Measurements from ENCODE around the gene BCDIN3D. TPM values are rescaled to one million over a fixed set of nuclear protein-coding genes. Genes with fewer than 3 reads are reported as not detected.
A peak's percentile ranks its signal among the peaks of the same experiment; 100 is the strongest.

Gene BCDIN3D
- total RNA-seq, 1 donor from 2014 or later: 5.4 TPM

DNA sequence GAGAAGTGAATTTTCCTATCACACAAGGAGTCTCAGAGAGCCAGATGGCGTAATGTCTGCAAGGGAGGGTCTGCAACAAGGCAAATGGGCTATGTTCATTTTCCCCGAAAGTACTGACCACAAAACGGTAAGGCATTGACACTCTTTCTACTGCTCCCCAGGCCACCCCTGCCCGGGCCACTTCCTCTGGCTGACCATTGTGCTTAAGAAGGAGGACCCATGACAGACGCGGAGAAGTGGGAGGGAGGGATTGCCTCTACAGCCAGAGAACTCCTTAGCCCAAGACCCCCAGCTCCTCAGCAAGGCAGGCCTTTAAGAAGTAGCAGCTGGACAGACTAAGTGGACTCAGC, 15.9 kb downstream of the BCDIN3D start:
- Histone ChIP-seq H3K4me3 (ENCODE audit: low read depth, low read length) (peak overlapping the region; percentile 90), H3K27me3 (ENCODE audit: control insufficient read depth, insufficient read depth, low read length) (no peaks in the 10 kb centered on the region), H3K36me3 (ENCODE audit: control insufficient read depth, insufficient read depth, low read length) (no peaks in the 10 kb centered on the region)
- no peak for DNase-seq (ENCODE audit: low read depth)
- TF ChIP-seq, protein P1, sequence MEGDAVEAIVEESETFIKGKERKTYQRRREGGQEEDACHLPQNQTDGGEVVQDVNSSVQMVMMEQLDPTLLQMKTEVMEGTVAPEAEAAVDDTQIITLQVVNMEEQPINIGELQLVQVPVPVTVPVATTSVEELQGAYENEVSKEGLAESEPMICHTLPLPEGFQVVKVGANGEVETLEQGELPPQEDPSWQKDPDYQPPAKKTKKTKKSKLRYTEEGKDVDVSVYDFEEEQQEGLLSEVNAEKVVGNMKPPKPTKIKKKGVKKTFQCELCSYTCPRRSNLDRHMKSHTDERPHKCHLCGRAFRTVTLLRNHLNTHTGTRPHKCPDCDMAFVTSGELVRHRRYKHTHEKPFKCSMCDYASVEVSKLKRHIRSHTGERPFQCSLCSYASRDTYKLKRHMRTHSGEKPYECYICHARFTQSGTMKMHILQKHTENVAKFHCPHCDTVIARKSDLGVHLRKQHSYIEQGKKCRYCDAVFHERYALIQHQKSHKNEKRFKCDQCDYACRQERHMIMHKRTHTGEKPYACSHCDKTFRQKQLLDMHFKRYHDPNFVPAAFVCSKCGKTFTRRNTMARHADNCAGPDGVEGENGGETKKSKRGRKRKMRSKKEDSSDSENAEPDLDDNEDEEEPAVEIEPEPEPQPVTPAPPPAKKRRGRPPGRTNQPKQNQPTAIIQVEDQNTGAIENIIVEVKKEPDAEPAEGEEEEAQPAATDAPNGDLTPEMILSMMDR (IDR thresholded peaks at IDR 0.05; ENCODE audit: insufficient read depth, low read length, poor library complexity, severe bottlenecking): no peak

DNA sequence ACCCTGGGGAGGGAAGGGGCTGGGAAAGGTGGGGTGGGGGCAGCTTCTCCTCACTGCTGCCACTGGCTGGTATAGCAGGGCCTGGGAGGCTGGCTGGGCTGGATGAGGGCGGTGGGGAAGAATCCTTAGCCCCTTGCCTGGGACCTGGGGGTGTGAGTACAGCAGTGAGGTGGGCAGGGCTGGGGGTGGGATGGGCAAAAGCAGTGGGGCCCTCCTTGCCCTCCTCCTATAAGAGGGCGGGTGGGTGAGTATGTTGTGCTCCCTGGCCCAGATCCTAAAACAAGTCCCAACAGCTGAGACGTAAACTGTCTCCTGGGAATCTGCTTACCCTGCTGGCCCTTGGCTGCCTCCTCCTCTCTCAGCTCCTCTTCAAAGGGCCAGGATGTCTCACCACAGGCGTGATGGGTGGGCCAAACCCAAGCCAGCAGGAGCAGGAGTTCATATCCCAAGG, 16.9 kb downstream of the BCDIN3D start:
- Histone ChIP-seq H3K36me3 (ENCODE audit: control insufficient read depth, insufficient read depth, low read length) (no peaks in the 10 kb centered on the region), H3K27me3 (ENCODE audit: control insufficient read depth, insufficient read depth, low read length) (no peaks in the 10 kb centered on the region), H3K4me3 (ENCODE audit: low read depth, low read length) (no peak overlapping the region)
- DNase-seq (ENCODE audit: low read depth): no peak
- TF ChIP-seq, protein P1 (IDR thresholded peaks at IDR 0.05; ENCODE audit: insufficient read depth, low read length, poor library complexity, severe bottlenecking): no peak

DNA sequence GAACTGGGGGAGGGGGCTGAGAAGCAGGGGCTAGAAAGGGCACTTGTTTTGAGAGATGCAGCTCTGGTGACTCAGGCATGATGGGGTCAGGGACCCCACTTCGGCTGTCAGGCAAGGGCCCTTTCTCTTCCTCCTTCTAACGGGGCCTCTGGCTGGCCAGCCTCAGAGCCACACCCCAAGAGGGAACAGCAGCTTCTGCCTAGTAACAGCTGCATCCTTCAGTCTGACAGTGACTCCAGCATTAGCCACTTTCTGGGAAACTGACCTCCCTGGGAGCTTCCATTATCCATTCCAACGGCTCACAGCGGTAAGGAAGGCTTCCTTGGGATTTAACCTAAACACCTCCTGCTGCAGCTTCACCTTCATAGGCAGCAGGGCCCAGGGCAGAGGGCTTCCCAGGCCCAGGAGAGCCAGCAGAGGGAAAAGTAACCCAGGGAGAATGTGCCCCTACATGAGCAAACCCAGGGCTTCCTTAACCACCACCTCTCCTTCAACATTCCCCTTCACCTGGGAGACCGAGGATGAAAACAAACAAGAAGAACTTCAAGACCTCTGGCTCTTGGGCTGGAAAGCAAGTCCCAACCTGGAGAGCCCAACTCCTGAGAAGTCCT, 17.4 kb downstream of the BCDIN3D start:
- H3K4me3 ChIP-seq (ENCODE audit: low read depth, low read length): no peak overlapping the region
- H3K36me3 ChIP-seq (ENCODE audit: control insufficient read depth, insufficient read depth, low read length): no peaks in the 10 kb centered on the region
- TF ChIP-seq, protein P1 (IDR thresholded peaks at IDR 0.05; ENCODE audit: insufficient read depth, low read length, poor library complexity, severe bottlenecking): no peak
- no peaks in the 10 kb centered on the region for H3K27me3 ChIP-seq (ENCODE audit: control insufficient read depth, insufficient read depth, low read length)
- no peak for DNase-seq (ENCODE audit: low read depth)

DNA sequence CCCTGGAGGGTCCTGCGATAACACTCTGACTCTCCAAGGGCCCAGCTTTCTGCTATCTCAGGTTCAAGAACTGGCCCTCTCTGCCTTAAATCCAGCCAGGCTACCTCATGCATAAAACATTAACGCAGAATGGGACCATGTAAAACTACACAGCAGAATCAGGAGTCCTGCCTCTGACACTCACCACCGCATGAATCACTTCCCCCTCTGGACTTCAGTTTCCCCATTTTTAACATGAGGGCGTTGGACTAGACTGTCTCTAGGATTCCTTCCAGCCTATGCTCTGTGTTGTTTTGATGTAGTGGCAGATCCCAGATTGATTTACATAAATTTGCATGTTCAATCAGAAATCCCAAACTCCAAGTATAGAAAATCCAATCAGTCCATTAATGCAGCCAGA, 18.0 kb downstream of the BCDIN3D start:
- no peak overlapping the region for H3K4me3 ChIP-seq (ENCODE audit: low read depth, low read length)
- no peaks in the 10 kb centered on the region for H3K27me3 ChIP-seq (ENCODE audit: control insufficient read depth, insufficient read depth, low read length)
- no peak for DNase-seq (ENCODE audit: low read depth)
- TF ChIP-seq, protein P1 (IDR thresholded peaks at IDR 0.05; ENCODE audit: insufficient read depth, low read length, poor library complexity, severe bottlenecking): no peak
- H3K36me3 ChIP-seq (ENCODE audit: control insufficient read depth, insufficient read depth, low read length): no peaks in the 10 kb centered on the region

DNA sequence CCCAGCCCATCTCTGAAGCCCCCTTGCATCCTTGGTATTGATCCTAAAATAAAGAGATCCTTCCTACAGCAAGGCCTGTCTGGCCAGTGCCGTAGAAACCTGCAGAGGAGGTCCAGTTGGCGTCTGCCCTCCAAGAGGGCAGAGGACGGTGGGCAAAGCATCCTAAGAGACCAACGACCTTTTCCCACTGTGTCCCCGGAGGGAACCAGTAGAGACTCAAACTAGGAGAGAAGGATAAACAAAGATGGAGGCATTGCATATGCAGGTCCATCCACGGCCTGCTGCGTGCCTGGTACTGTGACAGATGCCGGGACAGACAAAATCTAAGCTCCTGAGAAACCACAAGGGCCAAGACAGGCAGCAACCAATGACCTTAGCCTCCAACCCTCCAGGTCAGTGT, 18.5 kb downstream of the BCDIN3D start:
- DNase-seq (ENCODE audit: low read depth): no peak
- no peak overlapping the region for H3K4me3 ChIP-seq (ENCODE audit: low read depth, low read length)
- TF ChIP-seq, protein P1 (IDR thresholded peaks at IDR 0.05; ENCODE audit: insufficient read depth, low read length, poor library complexity, severe bottlenecking): no peak
- H3K36me3 ChIP-seq (ENCODE audit: control insufficient read depth, insufficient read depth, low read length): no peaks in the 10 kb centered on the region
- H3K27me3 ChIP-seq (ENCODE audit: control insufficient read depth, insufficient read depth, low read length): no peaks in the 10 kb centered on the region

DNA sequence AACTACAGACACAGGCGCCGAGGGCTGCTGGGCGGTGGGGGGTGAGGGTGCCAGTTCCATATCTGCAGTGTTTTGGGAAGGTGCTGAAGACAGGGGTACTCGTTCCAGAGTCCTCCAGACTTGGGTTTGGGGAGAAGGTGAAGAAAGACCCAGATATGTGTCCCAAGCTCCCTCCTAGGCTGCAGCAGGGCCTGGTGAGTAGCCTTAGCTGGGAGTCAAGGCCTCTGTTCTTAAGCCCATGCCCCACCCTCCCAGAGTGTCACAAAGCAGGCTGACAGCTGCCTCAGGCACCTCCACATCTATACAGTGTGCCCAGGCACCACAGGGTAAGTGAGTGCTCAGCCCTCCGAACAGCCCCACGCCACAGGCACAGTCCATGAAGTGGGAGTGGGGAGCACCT, 19.0 kb downstream of the BCDIN3D start:
- Histone ChIP-seq H3K36me3 (ENCODE audit: control insufficient read depth, insufficient read depth, low read length) (no peaks in the 10 kb centered on the region), H3K27me3 (ENCODE audit: control insufficient read depth, insufficient read depth, low read length) (no peaks in the 10 kb centered on the region), H3K4me3 (ENCODE audit: low read depth, low read length) (no peak overlapping the region)
- TF ChIP-seq, protein P1 (IDR thresholded peaks at IDR 0.05; ENCODE audit: insufficient read depth, low read length, poor library complexity, severe bottlenecking): no peak
- DNase-seq (ENCODE audit: low read depth): no peak
